ENCODE data around the gene CMSS1. TPM values are rescaled to one million over a fixed set of nuclear protein-coding genes. Genes with fewer than 3 reads are reported as not detected.

Gene CMSS1
- total RNA-seq, 1 donor from 2014 or later, result 45.7 TPM

GRCh38 chr3:99850608-99851007 lies 32.9 kb downstream of the CMSS1 start:
- intact Hi-C loops (cut with micrococcal nuclease), result no loop called here

- intact Hi-C loops (cut with micrococcal nuclease), result no loop called here
Observed at GRCh38 chr3:99851955-99852354, 34.3 kb downstream of the CMSS1 start.

DNA sequence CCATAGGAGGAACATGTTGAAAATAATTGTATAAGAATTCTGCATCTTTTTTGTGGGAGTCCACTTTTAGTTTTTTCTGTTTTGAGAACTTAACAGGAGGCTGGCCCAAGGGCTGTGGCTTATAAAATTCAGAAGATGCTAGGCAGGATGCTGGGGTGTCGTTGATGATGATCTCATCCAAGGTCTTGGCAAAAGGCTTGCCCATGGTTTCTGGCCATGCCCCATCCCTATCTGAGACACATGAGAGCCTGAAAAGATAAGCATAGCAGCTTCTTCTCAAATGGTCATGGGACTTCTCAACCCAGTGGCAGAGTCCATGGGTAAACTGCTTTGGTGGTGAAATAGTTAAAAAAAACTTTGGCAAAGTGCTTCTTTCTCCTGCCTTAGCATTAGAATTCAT lies 35.2 kb downstream of the CMSS1 start:
- intact Hi-C loops (cut with micrococcal nuclease), result no loop called here

DNA sequence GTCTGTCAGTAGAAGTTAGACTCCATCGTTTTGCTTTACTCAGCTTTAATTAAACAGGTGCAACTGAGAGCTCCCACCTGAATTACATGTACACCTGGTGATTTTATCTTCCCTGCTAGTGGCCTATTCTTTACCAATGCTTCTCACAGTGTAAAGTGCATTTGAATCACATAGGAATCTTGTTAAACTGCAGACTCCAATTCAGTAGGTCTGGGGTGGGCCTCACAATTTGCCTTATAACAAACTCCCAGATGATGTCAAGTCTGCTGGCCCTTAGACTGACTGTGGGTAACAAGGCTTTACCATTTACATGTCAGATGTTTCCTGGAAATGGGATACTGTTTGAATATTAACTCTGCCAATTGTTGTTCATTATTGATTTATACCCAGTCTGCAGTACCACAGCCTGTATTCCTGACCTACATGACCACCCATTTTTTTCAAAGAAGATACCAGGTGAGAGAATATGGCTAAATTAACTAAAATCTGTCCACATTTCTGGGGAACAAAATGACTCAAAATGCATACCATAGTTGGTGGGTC lies 37.2 kb downstream of the CMSS1 start:
- intact Hi-C loops (cut with micrococcal nuclease), result no loop called here

DNA sequence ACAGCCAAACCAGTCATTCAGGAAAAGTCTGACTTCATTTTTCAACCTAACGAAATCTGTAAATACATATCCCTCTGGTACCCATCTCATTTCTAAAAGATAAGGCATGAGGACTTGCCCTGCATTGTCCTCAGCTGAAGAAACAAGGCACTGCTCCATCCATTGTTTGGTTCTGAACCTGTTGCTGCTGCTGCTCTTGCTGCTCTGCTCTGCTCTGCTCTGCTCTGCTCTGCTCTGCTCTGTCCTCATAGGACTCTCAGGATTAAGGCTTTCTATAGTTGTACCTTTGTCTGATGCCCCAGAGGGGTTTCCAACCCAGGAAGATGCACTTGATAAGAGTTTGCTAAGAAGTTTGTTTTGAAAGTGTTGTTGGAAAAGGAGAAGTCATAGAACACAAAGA lies 38.2 kb downstream of the CMSS1 start:
- intact Hi-C loops (cut with micrococcal nuclease), result loop anchor here (1.0 kb wide), 1 partner anchor 9 kb away; no protein-coding TSS in a partner anchor

DNA sequence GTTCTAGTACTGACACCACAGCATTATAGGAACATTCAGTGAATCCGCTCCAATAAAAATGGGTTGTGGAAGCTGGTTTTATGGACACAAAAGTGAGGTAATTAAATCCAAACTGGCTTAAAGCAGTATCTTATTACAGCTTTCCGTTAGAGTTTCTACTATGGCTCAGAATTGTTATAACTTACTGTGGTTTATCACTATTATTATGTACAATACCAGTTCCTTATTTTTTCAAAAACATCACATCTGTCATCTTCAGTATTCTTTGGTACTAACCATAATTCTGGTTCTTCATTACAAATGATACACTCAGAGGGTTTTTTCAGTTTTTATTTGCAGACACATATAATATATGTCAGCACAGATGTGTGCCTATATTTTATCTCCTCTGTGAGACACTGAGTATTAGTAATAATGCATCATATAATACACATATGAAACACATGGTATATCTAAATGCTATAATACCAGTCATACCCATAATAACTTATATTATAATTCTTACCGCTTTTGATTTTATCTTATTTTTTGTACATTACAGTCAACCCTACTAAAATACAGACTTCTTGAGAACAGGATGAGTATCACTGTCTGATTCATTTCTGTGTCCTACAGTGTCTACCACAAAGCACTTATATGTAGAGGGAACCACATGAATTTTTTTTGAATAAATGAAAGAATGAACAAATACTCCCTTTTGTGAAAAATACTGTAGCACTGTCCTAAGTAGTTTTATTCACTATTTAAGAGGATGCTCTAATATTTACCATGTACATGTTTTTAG lies 39.0 kb downstream of the CMSS1 start:
- intact Hi-C loops (cut with micrococcal nuclease), result loop anchor here (1.0 kb wide), 1 partner anchor 9 kb away; no protein-coding TSS in a partner anchor

DNA sequence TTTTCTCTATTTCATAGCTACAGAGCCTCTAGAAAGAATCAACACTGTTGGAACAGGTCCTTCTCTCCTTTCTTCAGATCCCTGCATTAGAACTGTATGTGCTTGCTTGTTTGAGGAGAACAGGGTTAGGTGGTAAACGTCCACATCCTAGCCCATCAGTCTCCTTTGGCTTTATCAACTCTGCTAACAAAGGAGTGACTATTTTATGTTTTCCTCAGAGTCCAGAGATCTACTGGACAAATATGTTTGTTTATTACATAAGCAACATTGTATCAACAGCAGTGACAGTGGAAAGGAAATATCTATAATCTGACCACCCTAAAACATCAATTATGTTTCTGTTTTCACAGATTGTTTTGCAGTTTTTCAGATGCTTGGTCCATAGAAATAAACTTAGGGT lies 39.6 kb downstream of the CMSS1 start:
- intact Hi-C loops (cut with micrococcal nuclease), result no loop called here

DNA sequence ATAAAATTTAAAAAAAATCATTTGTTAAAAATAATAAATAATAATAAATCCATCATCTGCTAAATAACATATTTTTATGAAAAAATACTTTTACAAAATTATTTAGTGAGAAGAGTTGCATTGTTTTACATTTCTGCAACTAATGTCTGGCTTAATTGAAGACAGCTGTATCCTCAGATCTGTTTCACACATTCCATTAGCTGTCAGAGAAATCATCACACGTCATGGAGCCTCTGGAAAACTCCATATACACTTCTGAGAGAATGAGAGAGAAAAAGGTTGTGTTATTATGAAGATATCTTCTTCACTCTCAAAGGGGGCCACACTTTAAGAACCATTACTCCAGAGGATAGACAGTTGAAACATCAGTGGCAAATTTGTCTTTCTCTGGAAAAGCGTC lies 40.8 kb downstream of the CMSS1 start:
- intact Hi-C loops (cut with micrococcal nuclease), result no loop called here

- intact Hi-C loops (cut with micrococcal nuclease), result loop anchor here (10.0 kb wide), 1 partner anchor 805 kb away; no protein-coding TSS in a partner anchor
Observed at GRCh38 chr3:99859825-99860224, 42.2 kb downstream of the CMSS1 start.

- intact Hi-C loops (cut with micrococcal nuclease), result loop anchor here (10.0 kb wide), 1 partner anchor 804 kb away; no protein-coding TSS in a partner anchor
Observed at GRCh38 chr3:99861216-99861615, 43.6 kb downstream of the CMSS1 start.

GRCh38 chr3:99862208-99862607 lies 44.5 kb downstream of the CMSS1 start:
- intact Hi-C loops (cut with micrococcal nuclease), result loop anchor here (10.0 kb wide), 1 partner anchor 803 kb away; no protein-coding TSS in a partner anchor

DNA sequence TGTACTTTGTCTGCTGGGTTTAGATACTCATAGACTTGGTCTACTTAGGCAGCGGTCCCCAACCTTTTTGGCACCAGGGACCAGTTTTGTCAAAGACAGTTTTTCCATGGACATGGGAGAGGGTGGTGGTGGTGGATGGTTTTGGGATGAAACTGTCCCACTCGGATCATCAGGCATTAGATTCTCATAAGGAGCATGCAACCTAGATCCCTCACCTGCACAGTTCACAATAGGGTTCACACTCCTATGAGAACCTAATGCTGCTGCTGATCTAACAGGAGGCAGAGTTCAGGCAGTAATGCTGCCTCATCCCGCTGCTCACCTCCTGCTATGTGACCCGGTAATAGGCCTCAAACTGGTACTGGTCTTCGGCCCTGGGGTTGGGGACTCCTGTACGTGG lies 45.3 kb downstream of the CMSS1 start:
- intact Hi-C loops (cut with micrococcal nuclease), result loop anchor here (10.0 kb wide), 1 partner anchor 802 kb away; no protein-coding TSS in a partner anchor

- intact Hi-C loops (cut with micrococcal nuclease), result loop anchor here (10.0 kb wide), 1 partner anchor 801 kb away; no protein-coding TSS in a partner anchor
Observed at GRCh38 chr3:99863588-99863987, 45.9 kb downstream of the CMSS1 start.

- intact Hi-C loops (cut with micrococcal nuclease), result loop anchor here (10.0 kb wide), 1 partner anchor 801 kb away; no protein-coding TSS in a partner anchor
Observed at GRCh38 chr3:99864289-99864688, 46.6 kb downstream of the CMSS1 start.

- intact Hi-C loops (cut with micrococcal nuclease), result loop anchor here (10.0 kb wide), 1 partner anchor 799 kb away; no protein-coding TSS in a partner anchor
Observed at GRCh38 chr3:99865321-99865720, 47.7 kb downstream of the CMSS1 start.

DNA sequence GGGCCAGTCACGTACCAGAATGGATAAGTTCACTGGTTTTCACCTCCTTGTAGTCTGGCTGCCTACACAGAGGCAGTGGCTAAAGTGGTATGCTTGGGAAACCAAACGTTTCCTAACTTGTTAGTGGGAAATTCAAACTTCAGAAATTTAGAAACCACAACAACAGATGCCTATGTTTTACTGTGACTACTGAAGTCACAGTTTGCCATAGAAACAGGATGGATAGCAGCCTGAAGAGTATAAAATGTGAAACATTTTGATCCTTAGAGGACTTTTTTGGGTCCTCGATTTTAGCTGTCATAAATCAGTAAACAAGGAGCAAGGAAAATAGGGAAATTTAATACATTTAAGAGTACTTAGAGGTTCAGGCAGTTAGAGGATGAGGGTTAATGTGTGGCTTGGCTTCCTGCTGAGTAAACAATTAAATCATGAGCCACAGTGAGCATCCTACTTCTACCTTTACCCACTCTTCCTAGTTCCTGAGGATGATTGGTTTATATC lies 48.6 kb downstream of the CMSS1 start:
- intact Hi-C loops (cut with micrococcal nuclease), result loop anchor here (2.0 to 10.0 kb wide), 3 partner anchors 18 to 798 kb away; partner anchors contain the start of gene CMSS1

- intact Hi-C loops (cut with micrococcal nuclease), result loop anchor here (1.0 to 10.0 kb wide), 5 partner anchors 9 to 797 kb away; partner anchors contain the start of gene CMSS1
Observed at GRCh38 chr3:99867594-99868310, 50.1 kb downstream of the CMSS1 start.

DNA sequence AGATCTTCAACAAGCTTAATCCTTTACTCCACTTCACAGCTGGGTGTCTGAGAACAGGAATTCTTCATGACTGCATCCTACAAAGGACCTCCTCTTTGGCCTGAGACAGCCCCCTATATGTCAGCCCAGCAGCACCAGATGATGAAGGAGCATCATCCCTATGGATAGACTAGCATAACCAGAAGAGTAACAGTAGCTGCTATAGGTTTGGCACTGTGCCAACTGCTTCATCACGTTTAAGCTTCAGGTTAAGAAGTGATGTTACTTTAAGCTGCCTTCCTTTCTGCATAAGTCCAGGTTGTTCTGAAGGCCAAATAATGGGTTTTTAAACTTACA lies 50.6 kb downstream of the CMSS1 start:
- intact Hi-C loops (cut with micrococcal nuclease), result loop anchor here (1.0 to 10.0 kb wide), 3 partner anchors 8 to 797 kb away; no protein-coding TSS in a partner anchor

DNA sequence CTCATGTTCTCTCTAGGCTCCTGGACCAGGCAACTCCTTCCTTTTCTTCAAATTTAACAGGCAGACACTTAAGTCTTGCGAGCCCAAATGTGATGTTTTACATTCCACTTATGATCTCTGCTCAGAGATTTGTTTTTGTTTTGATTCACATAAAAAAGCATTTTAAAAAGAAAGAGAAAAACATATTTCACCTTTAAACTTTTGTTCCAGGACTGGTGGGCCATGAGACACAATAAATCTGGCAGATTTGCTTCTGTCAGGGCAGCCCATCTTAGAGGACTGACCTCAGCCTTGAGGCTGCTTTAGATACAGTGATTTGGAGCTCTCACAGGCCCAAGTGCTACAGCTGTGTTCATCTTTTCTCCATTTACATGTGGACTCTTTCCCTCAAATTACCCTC lies 52.0 kb downstream of the CMSS1 start:
- intact Hi-C loops (cut with micrococcal nuclease), result loop anchor here (10.0 kb wide), 2 partner anchors 795 to 1345 kb away; partner anchors contain the start of gene CLDND1

DNA sequence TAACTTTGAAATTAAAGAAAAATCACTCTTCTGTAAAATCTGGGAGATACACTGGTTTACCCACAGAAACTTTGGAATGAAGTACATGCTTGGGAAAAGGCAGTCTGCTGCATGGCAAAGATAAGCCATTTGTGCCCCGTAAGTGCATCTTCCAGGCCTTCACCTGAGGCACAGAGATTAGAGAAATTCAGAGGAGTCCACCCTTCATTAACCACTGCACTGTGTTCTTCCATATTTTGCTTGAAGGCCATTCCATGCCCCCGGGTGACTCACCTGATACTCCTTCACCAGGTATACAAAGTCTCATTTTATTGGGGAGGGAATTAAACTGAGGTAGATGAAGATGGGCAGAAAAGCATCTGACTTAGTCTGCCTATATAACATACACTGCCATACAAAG lies 53.0 kb downstream of the CMSS1 start:
- intact Hi-C loops (cut with micrococcal nuclease), result loop anchor here (10.0 kb wide), 1 partner anchor 1346 kb away; the partner anchor contains the start of gene CLDND1

All from T-helper 1 cell treated with Interleukin-12 subunit alpha and Interleukin-12 subunit beta and Interleukin-4 antibody, amounts not matched to agents 30 ng/mL and 1 ng/mL, for 36 hours (primary cell).